ENCODE measurements around the gene ATXN7L1. TPM values are rescaled to one million over a fixed set of nuclear protein-coding genes. Genes with fewer than 3 reads are reported as not detected.

ATXN7L1 gene
- total RNA-seq, 1 experiment from 2014 or later = 24.3 TPM

GRCh38 chr7:105906695-105907094, 30.3 kb upstream of the ATXN7L1 start:
- Histone ChIP-seq H3K27me3 (ENCODE audit: insufficient read depth, low read length) (no peaks in the 10 kb centered on the region), H2BK120ac (ENCODE audit: low read depth, low read length, poor library complexity, severe bottlenecking) (no peak overlapping the region), H4K5ac (ENCODE audit: insufficient read length, low read depth, low read length) (no peak overlapping the region), H2BK12ac (ENCODE audit: insufficient read length, low read depth, low read length) (no peak overlapping the region), H3K18ac (ENCODE audit: insufficient read length, low read depth, low read length) (no peak overlapping the region), H3K4me2 (ENCODE audit: insufficient read depth, insufficient read length, low read length) (no peak overlapping the region), H3T11ph (ENCODE audit: low read length) (no peak overlapping the region), H3K79me2 (ENCODE audit: insufficient read depth, low read length) (no peaks in the 10 kb centered on the region; the same call in 1 of the 2 replicates), H4K91ac (ENCODE audit: insufficient read length, low read depth, low read length) (no peak overlapping the region), H2BK5ac (ENCODE audit: insufficient read length, low read length) (no peak overlapping the region), H3K23ac (ENCODE audit: insufficient read length, low read depth, low read length) (no peak overlapping the region), H3K27ac (ENCODE audit: insufficient read length, low read depth, low read length) (no peak overlapping the region), H3K9me3 (ENCODE audit: control insufficient read depth, low read depth, low read length) (peaks cover 4% of the 10 kb centered on the region), H3K56ac (ENCODE audit: insufficient read length, low read depth, low read length) (no peak overlapping the region), H3K4ac (ENCODE audit: low read depth, low read length) (no peak overlapping the region), H2BK20ac (ENCODE audit: low read depth, low read length, poor library complexity, severe bottlenecking) (no peak overlapping the region), H3K79me1 (ENCODE audit: insufficient read depth, low read depth, low read length, poor library complexity, severe bottlenecking) (no peaks in the 10 kb centered on the region), H2AK5ac (ENCODE audit: insufficient read length, low read length) (no peak overlapping the region), H2AFZ (ENCODE audit: low read length) (no peak overlapping the region), H3K23me2 (ENCODE audit: insufficient read length, low read depth, low read length, poor library complexity, severe bottlenecking) (no peaks in the 10 kb centered on the region), H4K20me1 (ENCODE audit: control insufficient read depth, insufficient read depth, insufficient read length) (no peaks in the 10 kb centered on the region), H3K9ac (ENCODE audit: extremely low read depth, insufficient read length, low read length) (no peak overlapping the region), H3K4me1 (ENCODE audit: insufficient read depth, low read length) (peaks cover 4% of the 10 kb centered on the region; the same call in 1 of the 2 replicates), H4K8ac (replicated peaks; ENCODE audit: insufficient read length, low read depth, low read length) (no peak overlapping the region), H2BK15ac (ENCODE audit: low read depth, low read length) (no peak overlapping the region), H3K14ac (ENCODE audit: insufficient read depth, low read length) (no peak overlapping the region)
- H3K4me1 Mint-ChIP-seq = peaks cover 18 to 24% of the 10 kb centered on the region in 2 experiments
- DNase-seq = no peak
- WGBS (ENCODE audit: extremely low coverage, insufficient read length, low lambda C conversion rate) = no CpG with 5 or more reads among the region's 2 CpGs
- H3K4me3 Mint-ChIP-seq = no peak overlapping the region
- H3K27ac Mint-ChIP-seq = peak overlapping the region in 2 of 3 experiments; percentile 63 to 78; a peak in 2 of 7 replicates
- H3K27me3 Mint-ChIP-seq (ENCODE audit: low read depth) = no peaks in the 10 kb centered on the region
- peaks cover 16 to 23% (median 18%) of the 10 kb centered on the region in 3 experiments for H3K36me3 Mint-ChIP-seq (ENCODE audit: insufficient read depth in 1 of 3, low read depth in 3 of 3)
- no peak for TF ChIP-seq CTCF (conservative IDR thresholded peaks at IDR 0.05)
- H3K9me3 Mint-ChIP-seq = peaks cover 11 to 12% of the 10 kb centered on the region in 2 experiments
